Vagina (tissue), 2 donors: ENCODE measurements around the gene COL25A1.

Experiments used
- CTCF ChIP-seq, 3 experiments: fragments of 450-650 bp in 2 of 3; fragments of 200-600 bp in 1 of 3; sonication (generic) in 1 of 3; IDR thresholded peaks; one replicate each; pipeline ENCODE4 v1.5.1; 2017 to 2019; ENCODE audit warnings: antibody characterized with exemption in 3 of 3, mild to moderate bottlenecking in 2 of 3, moderate library complexity in 2 of 3
- POLR2A ChIP-seq, 2 donors: fragments of 450-650 bp; IDR thresholded peaks; one replicate each; pipeline ENCODE4 v1.6.1; 2017; ENCODE audit warnings: antibody characterized with exemption in 2 of 2, mild to moderate bottlenecking in 2 of 2, moderate library complexity in 2 of 2
- POLR2AphosphoS5 ChIP-seq, 2 donors: sonication (generic); formaldehyde crosslinking; IDR thresholded peaks; one replicate each; pipeline ENCODE4 v1.9.0; 2017; ENCODE audit warnings: antibody characterized with exemption in 2 of 2, mild to moderate bottlenecking in 2 of 2, low read depth in 1 of 2; ENCODE audit not compliant: insufficient read depth in 1 of 2

- TF ChIP-seq CTCF (IDR thresholded peaks at IDR 0.05) (no peak), POLR2A (IDR thresholded peaks at IDR 0.05) (no peak), POLR2AphosphoS5 (IDR thresholded peaks at IDR 0.05; ENCODE audit: insufficient read depth in 1 of 2, low read depth in 1 of 2) (no peak)
Observed at GRCh38 chr4:109275066-109275745, 27.3 kb downstream of the COL25A1 start.
